NCI-H2107 treated with DMSO at 0.1 percent for 48 hours (cell line): ENCODE measurements around the gene INSM1.

Experiments used
- DNase-seq: peaks from one replicate; lab custom pipeline; 2025; ENCODE audit not compliant: unreplicated experiment; lab: John Stamatoyannopoulos, UW

INSM1 gene

GRCh38 chr20:20417876-20418676, 50.2 kb downstream of the INSM1 start:
- DNase-seq, result no peak
